ENCODE measurements around the gene VIPAS39. TPM values are rescaled to one million over a fixed set of nuclear protein-coding genes. Genes with fewer than 3 reads are reported as not detected.

VIPAS39 gene
- total RNA-seq, 1 donor from 2014 or later, result 28.7 TPM

- Mint-ChIP-seq H3K27ac (ENCODE audit: unreplicated experiment) (no peak overlapping the region), H3K36me3 (ENCODE audit: low read depth, unreplicated experiment) (peaks cover 4% of the 10 kb centered on the region), H3K4me1 (ENCODE audit: unreplicated experiment) (peaks cover 3% of the 10 kb centered on the region), H3K27me3 (ENCODE audit: unreplicated experiment) (peaks cover 2% of the 10 kb centered on the region), H3K4me3 (ENCODE audit: unreplicated experiment) (no peak overlapping the region), H3K9me3 (ENCODE audit: unreplicated experiment) (no peaks in the 10 kb centered on the region)
- TF ChIP-seq, protein P1, sequence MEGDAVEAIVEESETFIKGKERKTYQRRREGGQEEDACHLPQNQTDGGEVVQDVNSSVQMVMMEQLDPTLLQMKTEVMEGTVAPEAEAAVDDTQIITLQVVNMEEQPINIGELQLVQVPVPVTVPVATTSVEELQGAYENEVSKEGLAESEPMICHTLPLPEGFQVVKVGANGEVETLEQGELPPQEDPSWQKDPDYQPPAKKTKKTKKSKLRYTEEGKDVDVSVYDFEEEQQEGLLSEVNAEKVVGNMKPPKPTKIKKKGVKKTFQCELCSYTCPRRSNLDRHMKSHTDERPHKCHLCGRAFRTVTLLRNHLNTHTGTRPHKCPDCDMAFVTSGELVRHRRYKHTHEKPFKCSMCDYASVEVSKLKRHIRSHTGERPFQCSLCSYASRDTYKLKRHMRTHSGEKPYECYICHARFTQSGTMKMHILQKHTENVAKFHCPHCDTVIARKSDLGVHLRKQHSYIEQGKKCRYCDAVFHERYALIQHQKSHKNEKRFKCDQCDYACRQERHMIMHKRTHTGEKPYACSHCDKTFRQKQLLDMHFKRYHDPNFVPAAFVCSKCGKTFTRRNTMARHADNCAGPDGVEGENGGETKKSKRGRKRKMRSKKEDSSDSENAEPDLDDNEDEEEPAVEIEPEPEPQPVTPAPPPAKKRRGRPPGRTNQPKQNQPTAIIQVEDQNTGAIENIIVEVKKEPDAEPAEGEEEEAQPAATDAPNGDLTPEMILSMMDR (IDR thresholded peaks at IDR 0.05; ENCODE audit: unreplicated experiment), result no peak
- DNase-seq (ENCODE audit: low spot score), result no peak
Measured at GRCh38 chr14:77473921-77474320, 16.5 kb upstream of the VIPAS39 start.

- Mint-ChIP-seq H3K27me3 (ENCODE audit: unreplicated experiment) (peaks cover 2% of the 10 kb centered on the region), H3K4me3 (ENCODE audit: unreplicated experiment) (no peak overlapping the region), H3K36me3 (ENCODE audit: low read depth, unreplicated experiment) (peaks cover 21% of the 10 kb centered on the region), H3K4me1 (ENCODE audit: unreplicated experiment) (peaks cover 3% of the 10 kb centered on the region), H3K27ac (ENCODE audit: unreplicated experiment) (no peak overlapping the region), H3K9me3 (ENCODE audit: unreplicated experiment) (no peaks in the 10 kb centered on the region)
- TF ChIP-seq, protein P1 (IDR thresholded peaks at IDR 0.05; ENCODE audit: unreplicated experiment), result no peak
- no peak for DNase-seq (ENCODE audit: low spot score)
Measured at GRCh38 chr14:77470224-77470870, 12.9 kb upstream of the VIPAS39 start.

DNA sequence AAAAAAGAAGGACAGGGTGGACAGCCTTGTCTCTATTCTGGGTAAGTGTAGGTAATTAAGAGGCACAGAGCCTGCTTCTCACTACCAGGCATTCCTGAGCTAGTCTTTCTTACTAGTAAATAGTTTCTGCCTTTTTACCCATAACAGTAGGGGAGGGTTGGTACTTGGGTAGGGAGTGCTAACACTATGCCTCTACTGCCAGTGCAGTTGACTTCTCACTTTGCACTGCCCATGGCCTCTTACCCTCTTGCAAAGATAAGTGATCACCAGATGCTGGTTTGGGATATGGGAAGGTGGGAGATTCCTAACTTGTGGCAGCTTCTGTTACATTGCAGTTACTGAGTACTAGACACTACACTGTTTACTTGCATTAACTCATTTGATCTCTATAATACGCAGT, 12.1 kb upstream of the VIPAS39 start:
- peaks cover 2% of the 10 kb centered on the region for H3K27me3 Mint-ChIP-seq (ENCODE audit: unreplicated experiment)
- H3K27ac Mint-ChIP-seq (ENCODE audit: unreplicated experiment), result no peak overlapping the region
- TF ChIP-seq, protein P1 (IDR thresholded peaks at IDR 0.05; ENCODE audit: unreplicated experiment), result no peak
- peaks cover 3% of the 10 kb centered on the region for H3K4me1 Mint-ChIP-seq (ENCODE audit: unreplicated experiment)
- H3K36me3 Mint-ChIP-seq (ENCODE audit: low read depth, unreplicated experiment), result peaks cover 28% of the 10 kb centered on the region
- H3K9me3 Mint-ChIP-seq (ENCODE audit: unreplicated experiment), result no peaks in the 10 kb centered on the region
- no peak for DNase-seq (ENCODE audit: low spot score)
- H3K4me3 Mint-ChIP-seq (ENCODE audit: unreplicated experiment), result no peak overlapping the region

- Mint-ChIP-seq H3K9me3 (ENCODE audit: unreplicated experiment) (no peaks in the 10 kb centered on the region), H3K36me3 (ENCODE audit: low read depth, unreplicated experiment) (peaks cover 28% of the 10 kb centered on the region), H3K4me3 (ENCODE audit: unreplicated experiment) (no peak overlapping the region), H3K27ac (ENCODE audit: unreplicated experiment) (no peak overlapping the region), H3K4me1 (ENCODE audit: unreplicated experiment) (peaks cover 3% of the 10 kb centered on the region), H3K27me3 (ENCODE audit: unreplicated experiment) (peaks cover 2% of the 10 kb centered on the region)
- TF ChIP-seq, protein P1 (IDR thresholded peaks at IDR 0.05; ENCODE audit: unreplicated experiment), result no peak
- no peak for DNase-seq (ENCODE audit: low spot score)
Measured at GRCh38 chr14:77469067-77469505, 11.7 kb upstream of the VIPAS39 start.

DNA sequence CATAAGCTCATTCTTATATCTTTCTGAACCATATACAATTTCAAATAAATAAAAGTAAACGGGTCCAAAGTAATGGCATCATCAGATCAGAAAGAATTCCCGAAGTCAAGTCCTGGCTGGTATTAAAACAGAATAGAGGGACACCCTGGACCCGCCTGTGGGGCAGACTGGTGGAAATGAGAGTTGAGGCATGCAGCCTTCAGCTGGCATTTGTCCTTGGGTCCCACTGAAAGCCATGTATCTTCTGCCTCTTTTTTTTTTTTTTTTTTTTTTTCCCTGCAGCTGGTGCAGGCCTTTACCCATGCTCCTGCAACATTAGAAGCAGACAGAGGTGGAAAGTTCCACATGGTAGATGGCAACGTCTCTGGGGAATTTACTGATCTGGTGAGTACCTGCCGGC, 10.4 kb upstream of the VIPAS39 start:
- H3K27ac Mint-ChIP-seq (ENCODE audit: unreplicated experiment), result no peak overlapping the region
- no peak for DNase-seq (ENCODE audit: low spot score)
- peaks cover 3% of the 10 kb centered on the region for H3K4me1 Mint-ChIP-seq (ENCODE audit: unreplicated experiment)
- no peaks in the 10 kb centered on the region for H3K27me3 Mint-ChIP-seq (ENCODE audit: unreplicated experiment)
- no peak overlapping the region for H3K4me3 Mint-ChIP-seq (ENCODE audit: unreplicated experiment)
- peaks cover 32% of the 10 kb centered on the region for H3K36me3 Mint-ChIP-seq (ENCODE audit: low read depth, unreplicated experiment)
- TF ChIP-seq, protein P1 (IDR thresholded peaks at IDR 0.05; ENCODE audit: unreplicated experiment), result no peak
- H3K9me3 Mint-ChIP-seq (ENCODE audit: unreplicated experiment), result no peaks in the 10 kb centered on the region

Measured in endothelial cell (in vitro differentiated cells).